Liver (tissue), 9 donors: Measurements from ENCODE around the gene TMEM45A. TPM values are rescaled to one million over a fixed set of nuclear protein-coding genes. Genes with fewer than 3 reads are reported as not detected.

Source experiments
- DNase-seq: peaks from one replicate; pipeline ENCODE4 v3.0.0-alpha.2; 2017; ENCODE audit warnings: low spot score
- H3K27ac ChIP-seq, 2 donors: one replicate each; pipeline ENCODE4 v1.7.0; 2013; ENCODE audit warnings: inconsistent platforms in 2 of 2, low read length in 2 of 2, control low read depth in 1 of 2, low read depth in 1 of 2, mild to moderate bottlenecking in 1 of 2
- H3K27me3 ChIP-seq, 4 donors: one replicate each; pipeline versions ENCODE4 v1.6.1 to v1.7.0; 2013; ENCODE audit warnings: low read length in 3 of 4, inconsistent platforms in 1 of 4, mild to moderate bottlenecking in 1 of 4, moderate library complexity in 1 of 4; ENCODE audit not compliant: control insufficient read depth in 4 of 4, insufficient read depth in 4 of 4
- H3K36me3 ChIP-seq, 4 donors: one replicate each; pipeline versions ENCODE4 v1.6.1 to v1.7.0; 2013; ENCODE audit warnings: low read length in 3 of 4, mild to moderate bottlenecking in 3 of 4, low read depth in 1 of 4, moderate library complexity in 1 of 4; ENCODE audit not compliant: control insufficient read depth in 4 of 4, insufficient read depth in 3 of 4
- H3K4me1 ChIP-seq, 4 donors: one replicate each; pipeline versions ENCODE4 v1.6.1 to v1.7.0; 2013; ENCODE audit warnings: low read length in 3 of 4, mild to moderate bottlenecking in 3 of 4, moderate library complexity in 1 of 4; ENCODE audit not compliant: control insufficient read depth in 4 of 4, insufficient read depth in 4 of 4
- H3K4me3 ChIP-seq, 3 donors: one replicate each; pipeline versions ENCODE4 v1.6.1 to v1.7.0; 2013; ENCODE audit warnings: low read length in 3 of 3, control low read depth in 1 of 3, low read depth in 1 of 3, mild to moderate bottlenecking in 1 of 3
- H3K9ac ChIP-seq, 2 donors: one replicate each; pipeline ENCODE4 v1.7.0; 2013; ENCODE audit warnings: low read length in 2 of 2, mild to moderate bottlenecking in 2 of 2, moderate library complexity in 2 of 2, control low read depth in 1 of 2, low read depth in 1 of 2
- H3K9me3 ChIP-seq, 4 donors: one replicate each; pipeline versions ENCODE4 v1.6.1 to v1.7.0; 2013; ENCODE audit warnings: low read length in 3 of 4; ENCODE audit not compliant: control insufficient read depth in 4 of 4
- ATF3 ChIP-seq: IDR thresholded peaks from 2 replicates; pipeline ENCODE4 v1.6.1; 2016; ENCODE audit warnings: antibody characterized with exemption
- EGR1 ChIP-seq, 2 donors: IDR thresholded peaks; 2 replicates each; pipeline ENCODE4 v1.6.1; 2016 to 2018; ENCODE audit warnings: antibody characterized with exemption in 2 of 2, low read depth in 2 of 2
- FOXA1 ChIP-seq: IDR thresholded peaks from 2 replicates; pipeline ENCODE4 v1.6.1; 2016; ENCODE audit warnings: antibody characterized with exemption
- FOXA2 ChIP-seq: IDR thresholded peaks from 2 replicates; pipeline ENCODE4 v1.6.1; 2016; ENCODE audit warnings: antibody characterized with exemption
- GABPA ChIP-seq, 2 donors: IDR thresholded peaks in 1 of 2; conservative IDR thresholded peaks in 1 of 2; 2 replicates each; pipeline ENCODE4 v1.6.1; 2016; ENCODE audit warnings: antibody characterized with exemption in 2 of 2, mild to moderate bottlenecking in 1 of 2, moderate library complexity in 1 of 2
- HNF4A ChIP-seq, 2 donors: conservative IDR thresholded peaks; 2 replicates each; pipeline ENCODE4 v1.6.1; 2016; ENCODE audit warnings: antibody characterized with exemption in 2 of 2, mild to moderate bottlenecking in 2 of 2
- HNF4G ChIP-seq: IDR thresholded peaks from 2 replicates; pipeline ENCODE4 v1.6.1; 2016; ENCODE audit warnings: antibody characterized with exemption
- JUND ChIP-seq, 2 donors: IDR thresholded peaks; 2 replicates each; pipeline ENCODE4 v1.6.1; 2016; ENCODE audit warnings: antibody characterized with exemption in 2 of 2
- NR2F2 ChIP-seq: IDR thresholded peaks from 2 replicates; pipeline ENCODE4 v1.6.1; 2016; ENCODE audit warnings: antibody characterized with exemption
- RAD21 ChIP-seq, 2 donors: IDR thresholded peaks; 2 replicates each; pipeline ENCODE4 v1.6.1; 2016; ENCODE audit warnings: antibody characterized with exemption in 2 of 2, mild to moderate bottlenecking in 2 of 2
- REST ChIP-seq: IDR thresholded peaks from 2 replicates; pipeline ENCODE4 v1.6.1; 2016; ENCODE audit warnings: antibody characterized with exemption, mild to moderate bottlenecking
- RXRA ChIP-seq, 2 donors: IDR thresholded peaks; 2 replicates each; pipeline ENCODE4 v1.6.1; 2017 to 2018; ENCODE audit warnings: antibody characterized with exemption in 2 of 2, mild to moderate bottlenecking in 1 of 2
- SP1 ChIP-seq: IDR thresholded peaks from 2 replicates; pipeline ENCODE4 v1.6.1; 2018; ENCODE audit warnings: antibody characterized with exemption, mild to moderate bottlenecking
- TAF1 ChIP-seq: conservative IDR thresholded peaks from 2 replicates; pipeline ENCODE4 v1.6.1; 2016; ENCODE audit warnings: antibody characterized with exemption, mild to moderate bottlenecking
- YY1 ChIP-seq: IDR thresholded peaks from 2 replicates; pipeline ENCODE4 v1.6.1; 2016; ENCODE audit warnings: antibody characterized with exemption, mild to moderate bottlenecking
- WGBS: extraction: QIAGEN DNeasy Blood & Tissue Kit; methylation state at CpG from one replicate; pipeline ENCODE4 v1.1.7; 2013; 5-methylcytosine and 5-hydroxymethylcytosine counted together
- polyA plus RNA-seq, 2 donors: library from polyadenylated mRNA; stranded (reverse) in 1 of 2; unstranded in 1 of 2; fragments of 200-250 nt in 1 of 2; fragments of >200 nt in 1 of 2; fragmentation: Nextera tagmentation in 1 of 2; extraction: Ambion mirVana in 1 of 2; gene quantifications; one replicate each; pipeline versions ENCODE4 v1.2.1 to v1.2.3, GENCODE V29; 2013 to 2015
- total RNA-seq, 2 donors: library from RNA; depleted of rRNA; stranded (reverse); fragments of >200 nt; gene quantifications; one replicate each; pipeline ENCODE4 v1.2.3, GENCODE V29; 2014
- TF ChIP-seq, protein P1 (sequence below): fragments of 150-350 bp; IDR thresholded peaks from 2 replicates; pipeline ENCODE4 v1.5.1; 2017; ENCODE audit warnings: improper control_type of control experiment, low read depth, low read length; ENCODE audit not compliant: missing input control
- TF ChIP-seq, protein P2 (sequence below): IDR thresholded peaks from 2 replicates; pipeline ENCODE4 v1.6.1; 2016; ENCODE audit warnings: antibody characterized with exemption
- TF ChIP-seq, protein P3 (sequence below): IDR thresholded peaks from 2 replicates; pipeline ENCODE4 v1.6.1; 2016; ENCODE audit warnings: antibody characterized with exemption
- donor health status: healthy.
- donor health status: healthy.
- donor health status: healthy.
- donor health status: healthy.
- donor health status: healthy.

The TMEM45A gene
- total and polyA plus RNA-seq, 4 donors: 7.1 to 65.8 (median 45.1) TPM

- WGBS: 64% methylated on average over 4 of the region's 4 CpGs
- peak; percentile 10 to 35 for TF ChIP-seq RXRA (IDR thresholded peaks at IDR 0.05)
- TF ChIP-seq, protein P1, sequence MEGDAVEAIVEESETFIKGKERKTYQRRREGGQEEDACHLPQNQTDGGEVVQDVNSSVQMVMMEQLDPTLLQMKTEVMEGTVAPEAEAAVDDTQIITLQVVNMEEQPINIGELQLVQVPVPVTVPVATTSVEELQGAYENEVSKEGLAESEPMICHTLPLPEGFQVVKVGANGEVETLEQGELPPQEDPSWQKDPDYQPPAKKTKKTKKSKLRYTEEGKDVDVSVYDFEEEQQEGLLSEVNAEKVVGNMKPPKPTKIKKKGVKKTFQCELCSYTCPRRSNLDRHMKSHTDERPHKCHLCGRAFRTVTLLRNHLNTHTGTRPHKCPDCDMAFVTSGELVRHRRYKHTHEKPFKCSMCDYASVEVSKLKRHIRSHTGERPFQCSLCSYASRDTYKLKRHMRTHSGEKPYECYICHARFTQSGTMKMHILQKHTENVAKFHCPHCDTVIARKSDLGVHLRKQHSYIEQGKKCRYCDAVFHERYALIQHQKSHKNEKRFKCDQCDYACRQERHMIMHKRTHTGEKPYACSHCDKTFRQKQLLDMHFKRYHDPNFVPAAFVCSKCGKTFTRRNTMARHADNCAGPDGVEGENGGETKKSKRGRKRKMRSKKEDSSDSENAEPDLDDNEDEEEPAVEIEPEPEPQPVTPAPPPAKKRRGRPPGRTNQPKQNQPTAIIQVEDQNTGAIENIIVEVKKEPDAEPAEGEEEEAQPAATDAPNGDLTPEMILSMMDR: no peak
- TF ChIP-seq ATF3: no peak
- TF ChIP-seq HNF4G: no peak
- TF ChIP-seq REST: peak; percentile 10
- peak; percentile 79 to 85 for TF ChIP-seq HNF4A (conservative IDR thresholded peaks at IDR 0.05)
- no peak for TF ChIP-seq FOXA2
- peak in 1 of 2 donors; percentile 40 for TF ChIP-seq JUND (IDR thresholded peaks at IDR 0.05)
- TF ChIP-seq, protein P2, sequence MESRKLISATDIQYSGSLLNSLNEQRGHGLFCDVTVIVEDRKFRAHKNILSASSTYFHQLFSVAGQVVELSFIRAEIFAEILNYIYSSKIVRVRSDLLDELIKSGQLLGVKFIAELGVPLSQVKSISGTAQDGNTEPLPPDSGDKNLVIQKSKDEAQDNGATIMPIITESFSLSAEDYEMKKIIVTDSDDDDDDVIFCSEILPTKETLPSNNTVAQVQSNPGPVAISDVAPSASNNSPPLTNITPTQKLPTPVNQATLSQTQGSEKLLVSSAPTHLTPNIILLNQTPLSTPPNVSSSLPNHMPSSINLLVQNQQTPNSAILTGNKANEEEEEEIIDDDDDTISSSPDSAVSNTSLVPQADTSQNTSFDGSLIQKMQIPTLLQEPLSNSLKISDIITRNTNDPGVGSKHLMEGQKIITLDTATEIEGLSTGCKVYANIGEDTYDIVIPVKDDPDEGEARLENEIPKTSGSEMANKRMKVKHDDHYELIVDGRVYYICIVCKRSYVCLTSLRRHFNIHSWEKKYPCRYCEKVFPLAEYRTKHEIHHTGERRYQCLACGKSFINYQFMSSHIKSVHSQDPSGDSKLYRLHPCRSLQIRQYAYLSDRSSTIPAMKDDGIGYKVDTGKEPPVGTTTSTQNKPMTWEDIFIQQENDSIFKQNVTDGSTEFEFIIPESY: no peak
- TF ChIP-seq SP1: no peak
- no peak for TF ChIP-seq RAD21 (IDR thresholded peaks at IDR 0.05)
- TF ChIP-seq TAF1: no peak
- TF ChIP-seq GABPA (IDR thresholded peaks at IDR 0.05 in 1 of 2, conservative IDR thresholded peaks at IDR 0.05 in 1 of 2): no peak
- no peak for TF ChIP-seq NR2F2
- TF ChIP-seq EGR1 (IDR thresholded peaks at IDR 0.05; ENCODE audit: low read depth in 2 of 2): no peak
- TF ChIP-seq YY1: no peak
- TF ChIP-seq FOXA1: no peak
- TF ChIP-seq, protein P3, sequence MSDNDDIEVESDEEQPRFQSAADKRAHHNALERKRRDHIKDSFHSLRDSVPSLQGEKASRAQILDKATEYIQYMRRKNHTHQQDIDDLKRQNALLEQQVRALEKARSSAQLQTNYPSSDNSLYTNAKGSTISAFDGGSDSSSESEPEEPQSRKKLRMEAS: no peak
- Histone ChIP-seq H3K4me1 (peaks cover 3 to 35% (median 14%) of the 10 kb centered on the region in 4 donors), H3K27ac (peak overlapping the region; percentile 68), H3K36me3 (peaks cover 0 to 2% (median 0%) of the 10 kb centered on the region in 4 donors), H3K9me3 (no peaks in the 10 kb centered on the region), H3K27me3 (no peaks in the 10 kb centered on the region), H3K9ac (no peak overlapping the region), H3K4me3 (no peak overlapping the region)
- no peak for DNase-seq
Observed at GRCh38 chr3:100526613-100527346, 34.4 kb downstream of the TMEM45A start.
